Heart left ventricle (tissue), 16 donors: ENCODE results near the gene PDHB. TPM values are rescaled to one million over a fixed set of nuclear protein-coding genes. Genes with fewer than 3 reads are reported as not detected.

ENCODE experiments used
- ATAC-seq, 4 donors: fragments of 200-7000 bp; cut with Tn5 transposase; one replicate each; pipeline ENCODE4 v1.9.1; 2020 to 2022; ENCODE audit warnings: moderate library complexity in 4 of 4, mild to moderate bottlenecking in 3 of 4, moderate number of reproducible peaks in 1 of 4
- DNase-seq, 5 donors: peaks; one replicate each; pipeline ENCODE4 v3.0.0-alpha.2; 2020
- H3K27ac ChIP-seq, 12 donors: fragments of 200-600 bp; sonication (generic) in 4 of 12; one replicate each; pipeline versions ENCODE4 v1.5.0 to v1.8.0; 2016 to 2022; ENCODE audit warnings: mild to moderate bottlenecking in 2 of 12
- H3K27me3 ChIP-seq, 9 donors: fragments of 200-600 bp; sonication (generic) in 2 of 9; one replicate each; pipeline versions ENCODE4 v1.5.1 to v1.8.0; 2016 to 2022; ENCODE audit warnings: mild to moderate bottlenecking in 3 of 9
- H3K36me3 ChIP-seq, 9 donors: fragments of 200-600 bp; sonication (generic) in 2 of 9; one replicate each; pipeline versions ENCODE4 v1.5.0 to v1.8.0; 2018 to 2022; ENCODE audit warnings: mild to moderate bottlenecking in 2 of 9
- H3K4me1 ChIP-seq, 12 donors: fragments of 200-600 bp; sonication (generic) in 4 of 12; one replicate each; pipeline versions ENCODE4 v1.5.0 to v1.8.0; 2016 to 2022; ENCODE audit warnings: mild to moderate bottlenecking in 3 of 12
- H3K4me3 ChIP-seq, 12 donors: fragments of 200-600 bp; sonication (generic) in 4 of 12; one replicate each; pipeline versions ENCODE4 v1.5.0 to v1.8.0; 2017 to 2022; ENCODE audit warnings: mild to moderate bottlenecking in 9 of 12, moderate library complexity in 4 of 12
- H3K9me3 ChIP-seq, 12 donors: fragments of 200-600 bp; sonication (generic) in 4 of 12; one replicate each; pipeline versions ENCODE4 v1.5.0 to v1.8.0; 2016 to 2022; ENCODE audit warnings: mild to moderate bottlenecking in 1 of 12
- POLR2A ChIP-seq, 2 donors: fragments of 450-650 bp; IDR thresholded peaks; one replicate each; pipeline ENCODE4 v1.6.1; 2017; ENCODE audit warnings: antibody characterized with exemption in 2 of 2, mild to moderate bottlenecking in 2 of 2, moderate library complexity in 2 of 2
- WGBS, 4 donors: extraction: QIAGEN DNeasy Blood & Tissue Kit in 2 of 4; methylation state at CpG; one replicate each; pipeline versions ENCODE4 v1.1.5 to v1.1.7; 2013 to 2018; 5-methylcytosine and 5-hydroxymethylcytosine counted together
- intact Hi-C, 10 donors: fragments of 100-400 bp; cut with DNase I; formaldehyde crosslinking; loops; one replicate each; pipeline versions ENCODE4 v1.11.1 to v1.14.2; 2022
- polyA plus RNA-seq, 2 donors: library from polyadenylated mRNA; stranded (reverse); fragments of 200-250 nt; gene quantifications; one replicate each; pipeline ENCODE4 v1.2.3, GENCODE V29; 2013
- total RNA-seq, 9 donors: library from RNA; depleted of rRNA in 2 of 9; stranded (reverse); fragments of >200 nt in 2 of 9; fragmentation: NEBNext Ultra II Directional in 3 of 9; extraction: Animal tissue kit (Norgen Biotek cat#: 25700) in 3 of 9; gene quantifications; one replicate each; pipeline versions ENCODE4 v1.1.0 to v1.2.4, GENCODE V29; 2016 to 2023
- TF ChIP-seq, protein P1 (sequence below), 12 donors: fragments of 200-600 bp; sonication (generic) in 4 of 12; IDR thresholded peaks; one replicate each; pipeline versions ENCODE4 v1.5.0 to v1.8.0; 2018 to 2022; ENCODE audit warnings: antibody characterized with exemption in 12 of 12, mild to moderate bottlenecking in 5 of 12
- donor health status: ischemic (EF 13 %, LVEDD 7.1; RV severe dilation, severe dysfunction).
- donor health status: healthy with polysubstance abuse.
- donor health status: DM: no; HTN: yes; CAD: no.
- donor health status: DM: no; HTN: no; CAD: no.
- donor health status: ischemic (EF 25% LVEDD 6.9; RV normal size, moderate dysfunction).
- donor health status: ischemic (EF 25% LVEDD 5.7; RV mildly dilated, moderate dysfunction).
- donor health status: healthy.
- donor health status: DM: yes; HTN: yes; CAD: no.
- donor health status: ischemic (EF 35%, LVEDD 5.7; RV mildly dilated, moderate dysfunction).
- donor health status: nonischemic (EF 11% LVEDD 7.7; RV severe dilation, severe dysfunction).
- donor health status: DM: yes; HTN: yes; CAD: no.
- donor health status: PGD.
- donor health status: ischemic (EF 29% LVEDD 5.4; RV normal size, mild dysfunction).
- donor health status: nonischemic (EF 23%, LVEDD 6.1; RV moderate dilation, normal function).

The PDHB gene
- total and polyA plus RNA-seq, 11 donors, result 133 to 274 (median 192) TPM

DNA sequence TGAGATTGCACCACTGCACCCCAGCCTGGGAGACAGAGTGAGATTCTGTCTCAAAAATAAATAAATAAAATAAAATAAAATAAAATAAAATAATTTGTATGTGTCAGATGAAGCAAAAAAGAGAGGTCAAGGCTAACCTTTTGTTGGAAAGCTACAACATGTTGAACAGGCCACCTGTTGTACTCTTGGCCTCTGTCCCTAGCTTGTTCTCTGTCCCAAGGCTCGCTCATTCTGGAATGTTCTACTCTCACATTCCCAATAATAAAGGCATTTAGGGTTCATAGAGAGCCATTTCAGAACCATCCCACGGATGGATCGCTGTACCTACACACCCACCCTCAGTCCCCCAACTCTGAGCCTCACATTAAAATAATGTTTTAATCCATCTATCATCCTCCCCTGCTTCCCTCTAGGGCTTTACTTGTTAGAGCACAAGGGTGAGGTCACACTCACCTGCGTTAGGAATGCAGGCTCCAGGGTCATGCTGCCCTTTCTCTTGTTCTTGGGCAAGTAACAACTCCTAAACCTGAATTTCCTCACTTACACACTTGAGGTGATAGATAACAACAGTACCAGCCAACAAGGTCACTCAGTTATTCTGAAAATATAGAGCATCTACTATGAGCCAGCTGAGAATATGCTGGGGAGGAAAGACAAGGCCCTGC lies 33.4 kb upstream of the PDHB start:
- ATAC-seq, result no peak
- no peaks in the 10 kb centered on the region for H3K36me3 ChIP-seq
- no peak overlapping the region for H3K4me3 ChIP-seq
- H3K27ac ChIP-seq, result no peak overlapping the region
- no peaks in the 10 kb centered on the region for H3K9me3 ChIP-seq
- TF ChIP-seq, protein P1, sequence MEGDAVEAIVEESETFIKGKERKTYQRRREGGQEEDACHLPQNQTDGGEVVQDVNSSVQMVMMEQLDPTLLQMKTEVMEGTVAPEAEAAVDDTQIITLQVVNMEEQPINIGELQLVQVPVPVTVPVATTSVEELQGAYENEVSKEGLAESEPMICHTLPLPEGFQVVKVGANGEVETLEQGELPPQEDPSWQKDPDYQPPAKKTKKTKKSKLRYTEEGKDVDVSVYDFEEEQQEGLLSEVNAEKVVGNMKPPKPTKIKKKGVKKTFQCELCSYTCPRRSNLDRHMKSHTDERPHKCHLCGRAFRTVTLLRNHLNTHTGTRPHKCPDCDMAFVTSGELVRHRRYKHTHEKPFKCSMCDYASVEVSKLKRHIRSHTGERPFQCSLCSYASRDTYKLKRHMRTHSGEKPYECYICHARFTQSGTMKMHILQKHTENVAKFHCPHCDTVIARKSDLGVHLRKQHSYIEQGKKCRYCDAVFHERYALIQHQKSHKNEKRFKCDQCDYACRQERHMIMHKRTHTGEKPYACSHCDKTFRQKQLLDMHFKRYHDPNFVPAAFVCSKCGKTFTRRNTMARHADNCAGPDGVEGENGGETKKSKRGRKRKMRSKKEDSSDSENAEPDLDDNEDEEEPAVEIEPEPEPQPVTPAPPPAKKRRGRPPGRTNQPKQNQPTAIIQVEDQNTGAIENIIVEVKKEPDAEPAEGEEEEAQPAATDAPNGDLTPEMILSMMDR (IDR thresholded peaks at IDR 0.05), result no peak
- no peak for TF ChIP-seq POLR2A (IDR thresholded peaks at IDR 0.05)
- H3K4me1 ChIP-seq, result peaks cover 0 to 36% (median 10%) of the 10 kb centered on the region in 12 donors
- no peak for DNase-seq
- intact Hi-C loops, result loop anchor here in 4 of 10 donors (10.0 kb wide), 2 partner anchors 68 to 168 kb away; partner anchors contain the start of gene ACOX2 (in 3 of the 4)
- no peaks in the 10 kb centered on the region for H3K27me3 ChIP-seq
- WGBS, 4 donors, result 84 to 94% (median 92%) methylated on average over 4 of the region's 4 CpGs

DNA sequence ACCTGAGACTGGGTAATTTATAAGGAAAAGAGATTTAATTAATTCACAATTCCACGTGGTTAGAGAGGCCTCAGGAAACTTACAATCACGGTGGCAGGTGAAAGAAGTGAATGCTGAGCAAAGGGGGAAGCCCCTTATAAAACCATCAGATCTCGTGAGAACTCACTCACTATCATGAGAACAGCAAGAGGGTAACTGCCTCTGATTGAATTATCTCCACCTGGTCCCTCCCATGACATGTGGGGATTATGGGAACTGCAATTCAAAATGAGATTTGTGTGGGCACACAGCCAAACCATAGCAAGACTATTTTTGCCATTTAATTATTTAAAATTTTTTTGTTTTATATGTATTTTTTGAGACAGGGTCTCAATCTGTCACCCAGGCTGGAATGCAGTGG lies 31.2 kb upstream of the PDHB start:
- Histone ChIP-seq H3K9me3 (no peaks in the 10 kb centered on the region), H3K36me3 (no peaks in the 10 kb centered on the region), H3K4me3 (no peak overlapping the region), H3K27ac (no peak overlapping the region), H3K4me1 (peaks cover 0 to 16% (median 2%) of the 10 kb centered on the region in 12 donors), H3K27me3 (no peaks in the 10 kb centered on the region)
- 80 to 86% (median 85%) methylated on average over 3 of the region's 3 CpGs for WGBS, 4 donors
- DNase-seq (no peak), ATAC-seq (no peak)
- intact Hi-C loops, result loop anchor here in 6 of 10 donors (5.0 to 10.0 kb wide), 3 partner anchors 67 to 170 kb away; partner anchors contain the start of gene ACOX2 (in 3 of the 6)
- TF ChIP-seq, protein P1 (IDR thresholded peaks at IDR 0.05), result no peak
- TF ChIP-seq POLR2A (IDR thresholded peaks at IDR 0.05), result no peak

DNA sequence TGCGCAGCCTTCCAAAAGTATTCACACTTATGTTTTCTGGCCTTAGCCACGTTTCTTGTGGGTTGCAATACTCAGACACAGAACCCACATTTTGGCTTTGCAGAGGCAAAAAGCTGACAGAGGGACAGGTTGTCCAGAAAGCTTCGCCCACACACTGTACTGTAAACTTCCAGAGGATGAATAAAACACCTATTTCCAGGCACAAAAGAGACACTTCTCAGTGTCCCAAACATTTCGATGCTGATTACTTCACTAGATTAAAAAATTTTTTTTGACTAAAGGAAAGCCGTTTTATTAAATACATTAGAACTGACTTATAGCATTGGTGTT lies 30.3 kb upstream of the PDHB start:
- Histone ChIP-seq H3K36me3 (no peaks in the 10 kb centered on the region), H3K27ac (no peak overlapping the region), H3K27me3 (no peaks in the 10 kb centered on the region), H3K9me3 (no peaks in the 10 kb centered on the region), H3K4me3 (peak overlapping the region in 7 of 12 donors; percentile 13 to 44 (median 34)), H3K4me1 (peaks cover 0 to 16% (median 2%) of the 10 kb centered on the region in 12 donors)
- TF ChIP-seq, protein P1 (IDR thresholded peaks at IDR 0.05), result peak in 1 of 12 donors; percentile 4
- TF ChIP-seq POLR2A (IDR thresholded peaks at IDR 0.05), result no peak
- ATAC-seq (no peak), DNase-seq (no peak)
- WGBS, 4 donors, result 39 to 43% (median 42%) methylated on average over 5 of the region's 5 CpGs
- intact Hi-C loops, result loop anchor here in 8 of 10 donors (1.0 to 10.0 kb wide), 6 partner anchors 68 to 171 kb away; partner anchors contain the start of gene ACOX2 (in 3 of the 8)

DNA sequence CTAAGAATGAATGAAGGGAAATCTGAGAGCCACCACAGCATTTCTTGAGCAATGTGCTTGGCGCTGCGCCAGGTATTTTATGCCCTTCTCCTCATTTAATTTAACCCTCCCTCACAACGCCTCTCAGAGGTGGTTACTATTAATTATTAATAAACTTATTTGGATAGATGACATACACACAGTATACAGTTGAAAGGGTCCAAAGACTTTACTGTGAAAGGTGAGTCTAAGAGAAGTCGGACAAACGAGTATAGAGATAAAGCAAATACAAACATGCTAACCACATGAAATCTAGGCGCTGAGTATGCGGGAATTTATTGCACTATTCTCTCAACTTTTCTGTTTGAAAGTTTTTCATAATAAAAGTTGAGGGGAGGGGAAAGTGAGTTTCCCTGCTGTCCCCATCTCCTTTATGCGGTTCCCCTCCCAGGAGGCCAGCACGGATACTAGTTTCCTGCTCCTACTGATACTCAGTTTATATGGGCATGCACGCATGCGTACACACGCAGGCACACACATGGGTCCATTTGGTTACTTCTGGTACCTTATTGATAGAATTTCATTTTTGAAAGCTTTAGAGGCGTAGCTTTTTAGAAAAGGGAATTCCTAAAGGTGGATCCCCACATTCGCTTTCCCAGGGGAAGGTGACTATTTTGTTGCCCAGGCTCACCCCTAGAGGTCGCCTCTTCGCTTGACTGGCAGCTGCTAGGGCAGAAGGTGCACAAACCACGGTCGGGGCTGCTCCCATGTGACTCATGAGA lies 29.7 kb upstream of the PDHB start:
- Histone ChIP-seq H3K36me3 (no peaks in the 10 kb centered on the region), H3K27ac (no peak overlapping the region), H3K9me3 (no peaks in the 10 kb centered on the region), H3K4me3 (peak overlapping the region in 8 of 12 donors; percentile 13 to 44 (median 32)), H3K4me1 (peaks cover 0 to 16% (median 2%) of the 10 kb centered on the region in 12 donors), H3K27me3 (no peaks in the 10 kb centered on the region)
- DNase-seq, result peak; percentile 49 to 83 (median 74)
- intact Hi-C loops, result loop anchor here in 8 of 10 donors (1.0 to 10.0 kb wide), 6 partner anchors 69 to 171 kb away; partner anchors contain the start of gene ACOX2 (in 3 of the 8)
- 25 to 32% (median 28%) methylated on average over 18 of the region's 18 CpGs for WGBS, 4 donors
- peak; percentile 82 to 96 (median 93) for ATAC-seq
- TF ChIP-seq, protein P1 (IDR thresholded peaks at IDR 0.05), result peak; percentile 59 to 92 (median 80)
- no peak for TF ChIP-seq POLR2A (IDR thresholded peaks at IDR 0.05)
